ENCODE measurements around the gene PHLDA3.

The PHLDA3 gene

DNA sequence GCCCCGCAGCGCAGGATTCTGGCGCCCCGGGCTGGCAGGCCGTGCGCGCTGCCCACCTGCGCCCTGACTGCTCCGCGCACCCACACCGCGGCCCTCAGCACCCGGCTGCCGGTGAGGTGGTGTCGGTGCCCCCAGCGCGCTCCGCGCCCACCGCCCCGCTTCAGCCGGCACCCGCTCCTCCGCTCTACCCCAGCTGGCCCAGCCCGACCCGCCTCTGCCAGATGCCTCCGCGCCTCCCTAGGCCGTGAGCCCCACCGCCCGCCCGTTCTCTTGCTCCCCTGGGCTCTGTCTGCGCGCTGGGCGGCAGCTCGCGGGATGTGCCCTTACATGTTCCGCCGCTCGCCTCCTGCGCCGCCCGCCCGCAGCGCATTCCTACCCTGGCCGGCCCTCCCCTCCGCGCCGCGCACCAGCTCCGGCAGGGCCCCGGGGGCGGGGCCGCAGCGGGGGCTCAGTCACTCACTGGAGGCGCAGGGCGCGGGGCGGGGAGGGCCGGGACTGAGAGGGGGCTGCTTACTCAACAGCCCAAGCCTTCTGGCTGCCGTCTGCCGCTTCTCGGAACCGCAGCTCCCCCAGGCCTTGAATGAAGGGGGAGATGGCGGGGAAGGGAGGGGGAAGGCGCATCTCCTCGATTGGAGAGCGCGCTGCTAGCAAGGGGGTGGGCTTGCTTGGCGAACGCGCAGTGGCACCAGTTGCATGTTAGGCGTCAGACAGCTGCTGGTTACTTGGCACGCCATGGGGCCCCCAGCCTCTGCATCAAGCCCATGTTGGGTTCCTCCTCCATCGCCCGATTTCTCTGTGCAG, at the start of gene PHLDA3:
PHLDA3 (minus strand) TSS at position 345 of the 801 bp plus-strand sequence. CDS start 402 bp downstream, outside the sequence.
- no peak for DNase-seq

DNA sequence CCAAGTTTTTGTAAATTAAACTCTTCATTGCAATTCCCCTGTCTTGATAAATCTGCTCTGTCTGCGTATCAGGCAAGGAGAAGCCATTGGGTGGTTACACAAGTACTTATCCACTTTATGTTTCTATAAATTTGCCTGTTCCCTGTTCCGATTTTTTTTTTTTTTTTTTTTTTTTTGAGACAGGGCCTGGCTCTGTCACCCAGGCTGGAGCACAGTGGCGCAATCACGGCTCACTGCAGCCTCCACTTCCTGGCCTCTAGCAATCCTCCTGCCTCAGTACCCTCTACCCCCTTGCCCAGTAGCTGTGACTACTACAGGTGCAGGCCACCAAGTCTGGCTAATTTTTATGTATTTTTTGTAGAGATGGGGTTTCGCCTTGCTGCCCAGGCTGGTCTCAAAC, 49.1 kb upstream of the PHLDA3 start:
- no peak for DNase-seq

DNA sequence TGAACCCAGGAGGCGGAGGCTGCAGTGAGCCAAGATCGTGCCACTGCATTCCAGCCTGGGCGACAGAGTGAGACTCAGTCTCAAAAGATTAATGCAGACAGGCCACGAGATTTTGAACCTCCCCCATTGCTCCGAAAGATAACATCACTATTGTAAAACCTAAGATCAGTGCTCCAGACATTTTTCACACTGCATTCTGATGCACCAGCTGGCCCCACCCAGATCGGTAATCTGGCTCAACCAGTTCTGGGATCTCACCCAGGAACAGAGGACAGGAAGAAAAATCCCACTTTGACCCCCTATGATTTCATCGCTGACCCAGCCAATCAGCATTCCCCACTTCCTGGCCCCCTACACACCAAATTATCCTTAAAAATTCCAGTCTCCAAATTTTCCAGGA, 48.6 kb upstream of the PHLDA3 start:
- no peak for DNase-seq

DNA sequence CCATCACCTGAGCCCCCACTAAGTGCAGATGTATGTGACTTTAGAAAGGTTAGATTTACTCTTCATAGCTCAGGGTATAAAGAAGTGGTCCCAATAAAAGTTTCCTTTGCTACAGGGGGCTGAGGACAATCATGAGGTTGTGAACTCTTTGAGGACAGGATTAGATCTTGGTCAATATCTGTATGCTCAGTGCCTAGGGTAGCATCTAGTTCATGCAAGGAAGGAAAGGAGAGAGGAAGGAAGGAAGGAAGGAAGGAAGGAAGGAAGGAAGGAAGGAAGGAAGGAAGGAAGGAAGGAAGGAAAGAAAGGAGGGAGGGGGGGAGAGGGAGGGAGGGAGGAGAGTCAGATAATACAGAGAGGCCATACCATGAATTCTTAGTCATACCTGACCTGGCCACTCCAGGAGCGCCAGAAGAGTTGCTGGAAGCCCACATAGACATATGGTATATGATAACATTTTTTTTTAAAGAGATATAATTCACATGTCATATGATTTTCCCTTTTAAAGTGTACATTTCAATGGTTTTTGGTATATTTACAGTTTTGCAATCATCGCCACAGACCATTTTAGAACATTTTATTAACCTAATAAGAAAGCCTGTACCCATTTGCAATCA, 47.6 kb upstream of the PHLDA3 start:
- no peak for DNase-seq

DNA sequence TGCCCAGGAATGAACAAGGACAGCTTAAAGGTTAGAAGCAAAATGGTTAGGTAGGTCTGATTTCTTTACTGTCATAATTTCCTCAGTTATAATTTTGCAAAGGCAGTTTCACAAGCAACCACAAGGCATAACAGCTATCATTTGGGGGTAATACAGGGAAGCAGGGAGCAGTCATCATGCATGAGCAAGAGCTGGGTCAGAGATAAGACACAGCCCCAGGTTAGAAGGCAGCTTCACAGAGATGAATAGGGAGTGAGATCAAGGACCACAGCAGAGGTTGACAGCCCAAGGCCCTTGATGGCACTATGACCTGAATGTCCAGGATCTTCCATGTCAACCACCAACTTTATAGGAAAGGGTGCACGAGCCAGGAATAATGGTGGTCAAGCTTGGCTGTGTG, 46.9 kb upstream of the PHLDA3 start:
- DNase-seq = peak; percentile 65

DNA sequence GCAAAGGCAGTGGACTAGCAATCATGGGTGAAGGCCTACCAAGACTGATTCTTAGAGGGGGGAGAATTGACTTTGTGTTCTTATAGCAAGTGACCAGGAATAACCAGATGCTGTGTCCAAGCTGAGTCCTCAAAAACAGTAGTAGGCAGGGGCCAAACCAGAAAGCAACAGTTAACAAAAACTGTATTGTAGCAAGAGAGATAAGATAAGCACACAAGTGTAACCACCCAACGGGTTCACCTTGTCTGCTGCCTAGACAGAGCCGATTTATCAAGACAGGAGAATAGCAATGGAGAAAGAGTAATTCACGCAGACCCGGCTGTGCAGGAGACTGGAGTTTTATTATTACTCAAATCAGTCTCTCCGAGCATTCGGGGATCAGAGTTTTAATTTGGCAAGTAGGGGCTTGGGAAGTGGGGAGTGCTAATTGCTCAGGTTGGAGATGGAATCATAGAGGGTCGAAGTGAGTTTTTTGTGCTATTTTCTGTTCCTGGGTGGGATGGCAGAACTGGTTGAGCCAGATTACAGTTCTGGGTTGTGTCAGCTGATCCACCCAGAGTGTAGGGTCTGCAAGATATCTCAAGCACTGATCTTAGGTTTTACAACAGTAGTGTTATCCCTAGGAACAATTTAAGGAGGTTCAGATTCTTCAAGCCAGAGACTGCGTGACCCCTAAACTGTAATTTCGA, 46.2 kb upstream of the PHLDA3 start:
- no peak for DNase-seq

DNA sequence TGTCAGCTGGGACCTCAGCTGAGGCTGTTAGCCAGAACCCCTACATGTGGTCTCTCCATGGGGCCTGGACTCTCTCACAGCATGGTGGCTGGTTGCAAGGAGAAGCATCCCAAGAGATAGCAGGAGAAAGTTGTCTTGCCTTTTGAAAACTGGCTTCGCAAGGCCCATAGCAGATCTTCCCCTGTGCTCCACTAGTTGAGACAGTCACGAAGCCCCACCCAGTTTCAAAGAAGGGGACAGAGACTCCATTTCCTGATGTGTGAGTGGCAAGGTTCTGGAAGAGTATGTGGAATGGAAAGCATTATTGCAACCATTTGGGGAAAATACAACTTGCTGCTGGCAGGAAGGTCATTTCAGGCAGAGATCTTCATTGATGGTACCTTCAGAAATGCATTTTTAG, 45.5 kb upstream of the PHLDA3 start:
- DNase-seq = no peak

DNA sequence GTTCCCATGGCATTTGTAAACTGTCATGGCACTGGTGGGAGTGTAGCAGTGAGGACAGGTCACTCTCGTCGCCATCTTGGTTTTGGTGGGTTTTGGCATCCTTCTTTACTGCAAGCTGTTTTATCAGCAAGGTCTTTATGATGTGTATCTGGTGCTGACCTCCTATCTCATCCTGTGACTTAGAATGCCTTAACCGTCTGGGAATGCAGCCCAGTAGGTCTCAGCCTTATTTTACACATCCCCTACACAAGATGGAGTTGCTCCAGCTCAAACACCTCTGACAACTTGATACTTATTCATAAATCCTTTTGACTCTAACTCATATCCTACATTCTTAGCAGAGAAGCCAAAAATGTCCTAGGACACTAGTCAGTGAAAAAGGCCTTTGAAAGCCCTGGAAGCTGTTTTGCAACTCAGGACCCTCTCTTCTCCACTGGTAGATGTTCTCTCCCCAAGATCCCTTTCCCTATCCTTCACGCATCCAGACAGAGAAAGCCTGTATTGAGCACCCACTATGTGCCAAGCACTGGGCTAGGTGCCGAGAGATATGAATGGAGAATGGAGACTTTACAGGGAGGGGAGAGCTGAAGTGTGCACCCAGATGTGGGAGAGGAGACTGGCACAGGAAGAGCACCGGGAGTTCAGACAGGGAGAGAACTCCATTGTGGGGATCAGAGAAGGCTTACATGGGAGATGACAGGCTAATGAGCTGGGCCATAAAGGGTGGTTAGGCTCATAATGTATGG, 44.7 kb upstream of the PHLDA3 start:
- DNase-seq = no peak

DNA sequence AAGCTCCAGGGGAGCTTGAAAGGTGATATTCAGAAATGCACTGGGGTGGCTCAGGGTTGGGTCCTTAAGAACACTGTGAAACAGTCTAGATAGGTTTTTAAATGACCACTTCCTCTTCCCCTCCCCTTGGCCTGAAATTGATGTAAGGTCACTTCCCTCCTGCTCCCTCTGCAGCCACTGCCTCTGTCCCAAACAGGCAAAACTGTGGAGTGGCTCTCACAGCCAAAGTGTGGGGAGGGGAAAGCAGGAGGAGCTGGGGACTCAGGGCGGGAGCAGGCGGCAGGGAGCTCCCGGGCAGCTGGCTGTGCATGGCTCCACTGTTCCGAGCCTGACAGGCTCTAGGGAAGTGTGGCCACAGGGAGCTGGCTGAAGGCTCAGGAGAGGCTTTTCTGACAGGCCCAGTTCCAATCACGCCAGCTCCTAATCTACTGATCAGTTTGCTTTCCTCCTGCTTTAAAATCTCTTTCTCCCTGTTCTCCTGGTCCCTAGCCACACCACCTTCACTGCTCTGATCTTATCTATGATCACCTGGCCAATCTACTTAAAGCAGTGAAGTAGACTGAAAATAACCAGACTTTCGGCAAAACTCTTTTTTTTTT, 43.1 kb upstream of the PHLDA3 start:
- peak; percentile 45 for DNase-seq

DNA sequence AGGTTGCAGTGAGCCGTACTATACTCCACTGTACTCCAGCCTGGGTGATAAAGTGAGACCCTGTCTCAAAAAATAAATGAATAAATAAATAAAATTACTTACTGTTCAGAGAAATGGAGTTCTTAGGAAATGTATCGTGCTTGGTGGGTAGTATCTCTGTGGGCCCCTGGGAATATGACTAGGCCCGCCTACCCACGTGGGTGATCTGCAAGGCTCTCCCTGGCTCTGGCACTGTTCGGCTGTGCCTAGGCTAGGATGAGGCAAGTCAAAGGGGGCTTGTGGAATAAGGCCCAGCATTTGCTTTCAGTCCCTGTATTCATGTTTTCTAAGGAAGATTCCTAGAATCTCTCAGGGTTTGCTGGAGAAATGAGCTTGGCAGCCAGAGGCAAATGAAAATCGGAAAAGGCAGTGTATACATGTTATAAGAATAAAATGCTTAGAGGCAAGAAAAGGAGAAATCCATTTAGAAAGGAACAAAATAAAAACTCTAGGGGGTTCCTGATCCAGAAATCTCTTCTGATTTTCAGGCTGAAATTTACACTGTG, 42.5 kb upstream of the PHLDA3 start:
- no peak for DNase-seq

DNA sequence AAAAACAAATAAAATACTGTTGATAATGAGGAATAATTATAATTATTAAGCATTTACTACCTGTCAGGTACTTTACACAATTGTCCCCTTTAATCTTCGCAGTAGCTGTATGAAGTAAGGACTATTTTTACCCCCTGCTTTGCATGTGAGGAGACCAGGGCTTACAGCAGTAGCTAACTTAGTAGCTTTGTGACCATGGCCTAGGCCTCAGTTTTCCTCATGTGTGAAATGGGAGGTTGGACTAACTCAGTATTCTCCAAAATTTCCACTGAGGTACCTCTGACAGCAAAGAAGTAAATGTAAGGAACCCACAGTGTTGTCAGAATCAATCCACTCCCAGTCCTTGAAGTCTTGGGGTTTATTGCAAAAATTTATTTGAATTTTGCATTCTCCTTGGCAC, 41.7 kb upstream of the PHLDA3 start:
- no peak for DNase-seq

DNA sequence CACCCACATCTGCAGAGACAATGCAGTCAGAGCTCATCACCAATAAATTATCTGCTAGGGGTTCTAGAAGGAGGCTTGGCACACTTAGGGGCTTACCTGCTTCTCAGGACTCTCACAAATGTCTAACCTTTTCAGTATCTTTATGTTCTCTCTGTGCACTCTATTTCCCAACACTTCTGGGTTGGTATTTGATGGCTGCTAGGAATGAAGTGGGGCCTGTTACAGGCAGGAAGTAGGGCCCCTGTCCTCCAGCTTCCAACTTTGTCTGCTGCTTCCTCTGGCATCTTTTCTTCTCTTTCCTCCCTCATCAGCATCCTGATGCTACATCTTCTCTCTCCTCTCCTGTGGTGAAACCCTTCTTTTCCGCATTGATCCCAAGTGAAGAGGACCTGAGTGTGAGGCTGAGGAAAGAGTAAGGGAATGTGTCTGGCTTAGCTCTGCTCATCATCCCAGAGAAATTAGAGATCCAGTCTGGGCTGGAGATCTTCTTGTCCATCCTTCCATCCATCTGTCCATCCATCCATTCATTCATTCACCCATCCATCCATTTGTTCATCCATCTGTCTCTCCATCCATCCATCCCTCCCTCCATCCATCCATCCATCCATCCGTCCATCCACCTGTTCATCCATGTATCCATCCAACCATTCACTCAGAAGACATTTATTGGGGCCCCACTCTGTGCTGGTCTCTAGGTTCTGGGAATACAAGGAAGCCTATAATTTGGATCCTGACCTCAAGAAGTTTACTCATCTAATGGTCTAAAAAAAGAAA, 40.8 kb upstream of the PHLDA3 start:
- DNase-seq = no peak

DNA sequence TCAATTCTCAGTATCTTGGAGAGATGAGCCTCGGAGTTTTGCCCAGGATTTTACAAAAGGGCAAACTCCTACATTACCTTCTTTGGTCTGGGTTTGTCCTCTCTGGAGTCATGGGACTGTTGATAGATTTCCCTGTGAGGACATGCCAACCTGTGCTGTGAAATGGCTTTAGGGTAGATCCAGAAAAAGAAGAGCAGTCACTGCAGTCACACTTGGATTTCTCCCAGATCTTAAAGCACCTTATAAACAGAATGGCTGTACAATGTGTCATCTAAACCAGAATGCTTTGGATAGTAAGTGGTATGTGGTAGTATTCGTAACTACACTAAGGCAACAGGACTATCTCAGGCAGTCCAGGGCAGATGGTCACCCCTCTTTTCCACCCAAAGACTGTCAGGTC, 39.8 kb upstream of the PHLDA3 start:
- no peak for DNase-seq

DNA sequence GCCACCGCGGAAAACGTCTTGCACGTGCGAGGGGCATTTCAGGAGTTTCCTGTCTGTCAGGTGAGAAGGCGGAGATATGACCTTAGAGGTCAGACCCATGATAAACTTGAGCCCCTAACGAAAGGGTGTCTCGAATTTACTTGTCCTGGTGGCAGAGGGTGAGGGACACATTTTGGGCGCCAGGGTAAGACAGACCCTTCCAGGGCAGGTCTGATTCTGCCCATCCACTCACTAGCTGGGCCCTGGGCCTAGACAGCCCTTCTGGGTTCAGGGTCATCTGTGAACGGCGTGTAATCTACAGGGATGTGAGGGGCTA, 38.3 kb upstream of the PHLDA3 start:
- no peak for DNase-seq

DNA sequence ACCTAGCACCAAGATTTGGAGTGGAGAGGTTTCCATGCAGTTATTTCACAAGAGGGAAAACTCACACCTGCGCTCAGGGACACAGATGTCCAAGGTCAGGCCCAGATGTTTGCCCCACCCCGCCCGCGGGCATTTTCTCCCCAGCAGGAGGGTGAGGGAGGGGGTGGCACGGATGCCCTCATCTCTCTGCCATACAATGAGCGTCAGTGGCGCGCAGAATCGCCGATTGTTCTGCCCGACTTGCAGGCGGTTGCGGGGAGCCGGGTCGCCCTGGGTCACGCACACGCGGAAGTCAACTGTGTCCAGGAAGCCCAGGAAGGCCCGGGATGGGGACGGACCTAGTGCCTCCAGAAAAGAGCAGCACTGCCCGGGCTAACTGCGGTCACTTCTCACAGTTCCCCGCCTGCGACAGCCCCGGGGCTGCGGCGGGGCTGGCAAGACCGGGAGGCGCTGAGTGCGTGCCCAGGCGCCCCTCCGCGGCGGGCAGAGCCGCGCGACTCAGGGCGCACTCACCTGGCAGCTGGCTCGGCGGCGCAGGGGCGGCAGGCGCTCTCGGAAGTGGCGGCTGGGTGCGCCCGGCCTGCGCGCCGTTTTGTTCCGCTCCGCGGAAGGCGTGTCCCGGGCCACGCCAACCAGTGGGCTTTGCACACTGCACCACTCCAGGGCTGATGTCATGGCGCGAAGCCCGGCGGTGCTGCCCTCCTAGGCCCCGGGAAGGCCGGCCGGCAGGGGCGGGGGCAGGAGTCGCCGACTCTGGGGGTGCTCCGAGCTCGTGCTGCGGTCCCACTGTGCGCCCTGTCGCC, 37.8 kb upstream of the PHLDA3 start, which contains the start of gene CSRP1:
CSRP1 (minus strand) TSS at position 567 of the 803 bp plus-strand sequence. CDS start 10,820 bp downstream, outside the sequence.
- peak; percentile 27 for DNase-seq

DNA sequence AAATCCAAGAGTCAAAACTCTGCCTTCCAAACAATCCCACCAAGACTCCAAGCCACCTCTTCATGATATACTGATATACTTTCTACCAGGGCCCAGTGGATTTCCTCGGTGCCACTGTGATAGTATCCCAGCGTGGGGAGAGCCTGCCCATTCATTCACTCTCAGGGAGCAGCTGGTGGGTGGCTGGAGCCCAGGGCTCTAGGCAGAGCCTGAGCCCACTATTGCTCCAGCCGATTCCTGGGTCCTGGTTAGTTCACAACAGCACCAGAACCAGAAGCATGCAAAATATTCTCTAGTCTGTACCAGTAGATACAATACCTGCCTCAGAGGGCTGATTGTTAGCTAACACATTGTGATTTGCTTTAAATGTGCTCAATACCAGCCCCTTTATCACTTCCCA, 37.1 kb upstream of the PHLDA3 start:
- no peak for DNase-seq

DNA sequence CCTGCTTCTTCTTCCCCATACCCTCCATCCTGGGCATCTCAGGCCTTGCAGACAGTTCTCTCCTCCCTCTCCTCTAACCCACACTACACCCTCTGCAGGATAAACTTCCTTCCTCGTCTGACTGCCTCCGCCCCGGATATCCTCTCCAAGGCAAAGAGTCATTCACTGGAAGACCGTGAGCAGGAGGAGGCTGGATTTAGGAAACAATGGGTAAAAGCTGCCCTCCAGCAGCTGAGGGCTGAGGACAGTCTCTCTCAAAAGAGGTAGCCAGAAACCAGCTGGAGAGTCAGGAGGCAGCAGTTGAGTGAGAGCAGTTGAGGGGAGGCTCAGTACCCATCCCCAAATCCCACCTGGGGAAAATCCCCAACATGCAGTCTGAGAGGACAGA, 36.5 kb upstream of the PHLDA3 start:
- peak; percentile 5 for DNase-seq

DNA sequence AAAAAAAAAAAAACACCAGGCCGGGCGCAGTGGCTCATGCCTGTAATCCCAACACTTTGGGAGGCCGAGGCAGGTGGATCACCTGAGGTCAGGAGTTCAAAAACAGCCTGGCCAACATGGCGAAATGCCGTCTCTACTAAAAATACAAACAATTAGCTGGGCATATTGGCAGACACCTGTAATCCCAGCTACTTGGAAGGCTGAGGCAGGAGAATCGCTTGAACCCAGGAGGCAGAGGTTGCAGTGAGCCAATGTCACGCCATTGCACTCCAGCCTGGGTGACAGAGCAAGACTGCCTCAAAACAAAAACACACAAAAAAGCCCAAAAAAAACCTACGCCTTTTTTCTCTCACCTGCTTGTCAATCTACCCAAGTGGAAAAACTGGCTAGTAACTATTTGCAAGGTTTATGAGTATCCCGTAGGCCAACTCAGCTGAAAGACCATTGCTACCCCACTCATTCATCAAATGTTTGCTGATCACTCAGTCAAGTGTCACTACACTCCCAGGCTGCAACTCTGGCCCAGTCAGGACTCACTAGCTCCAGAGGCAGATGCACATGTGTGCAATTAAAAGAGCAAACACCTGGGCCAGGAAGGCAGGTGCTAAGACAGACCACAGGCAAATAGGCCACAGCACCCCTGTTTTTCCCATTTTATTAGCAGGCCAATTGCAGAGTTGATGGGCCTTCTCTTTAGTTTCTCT, 36.0 kb upstream of the PHLDA3 start:
- no peak for DNase-seq

DNA sequence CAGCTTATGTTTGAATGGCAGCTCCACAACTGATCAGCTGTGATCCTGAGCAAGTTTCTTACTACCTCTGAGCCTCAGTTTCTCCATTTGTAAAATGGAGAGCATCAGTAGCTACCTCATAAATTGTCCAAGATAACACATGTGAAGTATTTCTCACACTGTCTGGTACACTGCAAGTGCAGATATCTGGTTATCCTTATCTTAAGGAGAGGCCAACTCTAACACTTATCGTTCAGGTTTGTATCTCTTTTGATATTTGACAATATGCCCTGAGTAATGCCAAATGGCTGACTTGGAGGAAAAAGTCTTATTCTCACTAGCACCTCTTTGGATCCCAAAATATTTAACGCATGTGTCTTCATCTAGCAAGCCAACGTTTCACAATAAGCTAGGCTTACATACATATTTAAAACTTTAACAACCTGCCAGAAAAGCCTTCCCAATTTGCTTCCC, 35.2 kb upstream of the PHLDA3 start:
- no peak for DNase-seq

Data from GF-D8 (cell line).